ENCODE data around the gene SPTLC2. TPM values are rescaled to one million over a fixed set of nuclear protein-coding genes. Genes with fewer than 3 reads are reported as not detected.

The SPTLC2 gene
- total RNA-seq, 1 donor: 48.4 TPM

DNA sequence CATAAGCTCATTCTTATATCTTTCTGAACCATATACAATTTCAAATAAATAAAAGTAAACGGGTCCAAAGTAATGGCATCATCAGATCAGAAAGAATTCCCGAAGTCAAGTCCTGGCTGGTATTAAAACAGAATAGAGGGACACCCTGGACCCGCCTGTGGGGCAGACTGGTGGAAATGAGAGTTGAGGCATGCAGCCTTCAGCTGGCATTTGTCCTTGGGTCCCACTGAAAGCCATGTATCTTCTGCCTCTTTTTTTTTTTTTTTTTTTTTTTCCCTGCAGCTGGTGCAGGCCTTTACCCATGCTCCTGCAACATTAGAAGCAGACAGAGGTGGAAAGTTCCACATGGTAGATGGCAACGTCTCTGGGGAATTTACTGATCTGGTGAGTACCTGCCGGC is 148.6 kb downstream of the SPTLC2 start:
- TF ChIP-seq, protein P1, sequence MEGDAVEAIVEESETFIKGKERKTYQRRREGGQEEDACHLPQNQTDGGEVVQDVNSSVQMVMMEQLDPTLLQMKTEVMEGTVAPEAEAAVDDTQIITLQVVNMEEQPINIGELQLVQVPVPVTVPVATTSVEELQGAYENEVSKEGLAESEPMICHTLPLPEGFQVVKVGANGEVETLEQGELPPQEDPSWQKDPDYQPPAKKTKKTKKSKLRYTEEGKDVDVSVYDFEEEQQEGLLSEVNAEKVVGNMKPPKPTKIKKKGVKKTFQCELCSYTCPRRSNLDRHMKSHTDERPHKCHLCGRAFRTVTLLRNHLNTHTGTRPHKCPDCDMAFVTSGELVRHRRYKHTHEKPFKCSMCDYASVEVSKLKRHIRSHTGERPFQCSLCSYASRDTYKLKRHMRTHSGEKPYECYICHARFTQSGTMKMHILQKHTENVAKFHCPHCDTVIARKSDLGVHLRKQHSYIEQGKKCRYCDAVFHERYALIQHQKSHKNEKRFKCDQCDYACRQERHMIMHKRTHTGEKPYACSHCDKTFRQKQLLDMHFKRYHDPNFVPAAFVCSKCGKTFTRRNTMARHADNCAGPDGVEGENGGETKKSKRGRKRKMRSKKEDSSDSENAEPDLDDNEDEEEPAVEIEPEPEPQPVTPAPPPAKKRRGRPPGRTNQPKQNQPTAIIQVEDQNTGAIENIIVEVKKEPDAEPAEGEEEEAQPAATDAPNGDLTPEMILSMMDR (IDR thresholded peaks at IDR 0.05; ENCODE audit: insufficient read depth, low read depth, low read length): no peak
- DNase-seq (ENCODE audit: low read depth): no peak
- no peak overlapping the region for H3K4me3 ChIP-seq (ENCODE audit: low read depth, low read length)

DNA sequence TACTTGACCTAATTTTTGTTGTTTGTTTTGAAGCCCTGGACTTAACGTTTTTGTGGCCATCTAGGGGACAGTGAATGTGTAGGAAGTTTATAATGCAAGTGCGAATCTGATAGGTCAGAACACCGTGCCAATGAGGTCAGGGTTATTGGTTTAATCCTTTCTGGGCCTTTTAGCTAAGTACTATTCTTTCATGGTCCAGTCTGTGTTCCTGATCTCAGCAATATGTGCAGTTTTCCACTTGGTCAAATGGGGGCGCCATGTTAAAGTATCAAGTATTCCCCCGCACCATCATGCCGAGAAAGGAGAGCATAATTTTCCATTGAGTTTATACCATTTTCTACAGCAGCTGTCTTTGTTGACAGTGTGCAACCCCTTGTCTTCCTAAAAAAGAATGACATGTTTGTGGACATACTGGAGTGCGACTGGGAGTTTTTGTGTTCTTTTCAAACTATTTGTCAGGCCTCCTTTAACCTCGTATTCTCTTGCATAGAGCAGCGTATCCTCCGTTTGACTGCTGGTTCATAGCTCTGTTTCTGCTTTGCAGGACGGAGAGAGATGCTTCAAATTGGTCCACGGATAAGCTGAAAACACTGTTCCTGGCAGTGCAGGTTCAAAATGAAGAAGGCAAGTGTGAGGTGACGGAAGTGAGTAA is 157.2 kb downstream of the SPTLC2 start:
- TF ChIP-seq, protein P1 (IDR thresholded peaks at IDR 0.05; ENCODE audit: insufficient read depth, low read depth, low read length): peak; percentile 79
- peak; percentile 81 for DNase-seq (ENCODE audit: low read depth)
- peak overlapping the region; percentile 94 for H3K4me3 ChIP-seq (ENCODE audit: low read depth, low read length)

DNA sequence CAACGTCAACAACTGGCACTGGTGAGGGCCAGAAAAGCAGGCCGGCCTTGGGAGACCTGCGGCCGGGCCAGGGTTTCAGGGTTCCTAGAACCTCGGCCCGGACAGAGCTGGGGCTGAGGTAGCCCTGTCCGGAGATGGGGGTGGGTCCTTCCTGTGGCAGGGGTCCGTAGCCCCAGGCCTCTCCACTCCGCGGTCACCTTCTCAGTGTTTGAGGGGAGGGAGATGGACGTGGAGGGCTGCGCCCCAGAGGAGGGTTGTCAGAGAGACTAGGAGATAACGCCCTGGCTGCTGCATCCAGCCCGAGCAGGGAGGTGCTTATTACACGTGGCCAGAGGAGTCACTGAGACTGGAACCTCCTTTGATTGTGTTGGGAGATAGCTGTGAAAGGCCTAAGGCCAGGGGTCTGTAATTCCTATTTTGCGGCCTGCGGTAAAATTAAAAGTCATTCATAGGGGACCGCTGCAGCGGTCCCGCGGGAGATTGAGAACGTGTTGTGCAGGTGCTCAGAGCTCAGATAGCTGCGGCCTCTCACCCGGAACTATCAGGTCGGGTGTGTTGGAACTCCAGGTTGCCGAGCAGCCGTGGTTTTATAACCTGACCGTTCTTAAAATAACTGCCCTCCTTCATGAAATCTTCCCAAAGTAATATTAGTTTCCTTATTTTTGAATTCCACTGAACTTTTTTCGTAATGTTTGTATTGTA is 158.0 kb downstream of the SPTLC2 start:
- DNase-seq (ENCODE audit: low read depth): peak; percentile 28
- TF ChIP-seq, protein P1 (IDR thresholded peaks at IDR 0.05; ENCODE audit: insufficient read depth, low read depth, low read length): no peak
- peak overlapping the region; percentile 94 for H3K4me3 ChIP-seq (ENCODE audit: low read depth, low read length)

DNA sequence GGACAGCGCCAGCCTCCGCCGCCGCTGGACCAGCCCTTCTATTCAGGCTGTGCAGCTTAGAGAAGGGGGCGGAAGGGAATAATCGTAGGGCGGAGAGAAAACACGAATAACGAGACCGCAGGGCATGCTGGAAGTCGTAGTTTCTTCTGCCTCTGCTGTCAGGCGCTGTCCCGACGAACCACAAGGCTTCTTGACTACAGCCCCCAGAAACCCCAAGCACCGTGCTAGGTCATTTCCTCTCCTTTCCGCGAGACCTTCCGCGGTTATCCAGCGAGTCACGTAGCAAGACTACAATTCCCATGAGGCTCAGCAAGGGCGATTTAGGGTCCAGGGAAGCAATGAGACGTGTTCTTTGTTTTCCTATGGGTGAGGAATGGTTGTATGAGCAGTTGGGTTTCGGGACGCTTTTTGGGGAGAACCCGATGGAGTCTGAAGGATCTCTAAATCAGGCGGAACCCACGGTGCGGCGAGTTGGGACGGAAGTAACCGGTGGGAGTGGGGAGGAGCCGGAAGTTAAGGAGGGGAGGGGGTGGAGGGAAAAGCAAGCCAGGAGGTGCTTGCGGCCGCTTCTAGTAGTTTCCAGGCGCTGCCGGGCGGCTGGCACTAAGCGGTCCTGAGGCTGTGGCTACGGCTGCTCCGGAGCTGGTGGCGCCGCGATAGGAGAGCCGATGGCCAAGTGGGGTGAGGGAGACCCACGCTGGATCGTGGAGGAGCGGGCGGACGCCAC is 158.8 kb downstream of the SPTLC2 start, which contains the start of the genes AHSA1 and VIPAS39:
Gene AHSA1 (plus strand): TSS at position 572 of the 727 bp plus-strand sequence. CDS start 97 bp downstream, at position 669.
Gene VIPAS39 (minus strand): TSS at position 80 of the 727 bp plus-strand sequence. CDS start 3,499 bp downstream, outside the sequence.
- TF ChIP-seq, protein P1 (IDR thresholded peaks at IDR 0.05; ENCODE audit: insufficient read depth, low read depth, low read length): no peak
- DNase-seq (ENCODE audit: low read depth): peak; percentile 99
- peak within 1 kb of the TSS; percentile 94 for H3K4me3 ChIP-seq (ENCODE audit: low read depth, low read length)

DNA sequence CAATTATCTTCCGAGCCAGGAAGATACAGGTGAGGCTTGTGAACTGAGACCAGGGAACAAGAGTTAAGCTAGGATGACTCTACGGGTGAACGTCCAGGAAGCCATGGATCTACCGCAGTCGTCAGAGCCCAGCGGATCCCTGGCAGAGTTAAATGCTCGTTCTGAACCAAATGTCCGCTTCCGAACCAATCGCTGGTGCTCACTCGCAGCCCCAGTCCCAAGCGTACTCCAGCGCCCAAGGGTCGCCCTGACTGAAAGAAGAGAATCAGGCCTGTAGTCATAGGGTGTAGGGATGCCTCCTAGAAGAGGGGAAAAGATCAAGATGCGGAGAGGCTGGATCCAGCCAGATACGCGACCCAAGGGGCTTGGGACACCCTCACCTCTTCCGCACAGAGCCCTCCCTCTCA is 159.3 kb downstream of the SPTLC2 start:
- TF ChIP-seq, protein P1 (IDR thresholded peaks at IDR 0.05; ENCODE audit: insufficient read depth, low read depth, low read length): no peak
- peak; percentile 60 for DNase-seq (ENCODE audit: low read depth)
- peak overlapping the region; percentile 94 for H3K4me3 ChIP-seq (ENCODE audit: low read depth, low read length)

Small RNA genes lying within 50 kb of the gene (small RNA-seq; reads per million reads assigned to genes)
- gene COX6CP11 (not detected), gene RF00404 (not detected), gene RN7SL587P (not detected)

Other genes starting within 250 kb of the SPTLC2 start
- gene TMED8, start 239.5 kb downstream of the SPTLC2 start, total RNA-seq: 9.3 and 12.5 TPM in 2 replicates
- gene SAMD15, start 239.3 kb downstream of the SPTLC2 start, total RNA-seq: 1.3 and 1.6 TPM in 2 replicates
- gene NOXRED1, start 193.1 kb downstream of the SPTLC2 start, total RNA-seq: under 0.01 TPM in 2 replicates
- gene VIPAS39, start 159.0 kb downstream of the SPTLC2 start, total RNA-seq: 20.3 and 29.8 TPM in 2 replicates
- gene AHSA1, start 158.5 kb downstream of the SPTLC2 start, total RNA-seq: 57.0 and 88.9 TPM in 2 replicates
- under 0.01 TPM in 1 of 2 replicates, not detected in the other for gene ISM2, start 117.8 kb downstream of the SPTLC2 start, total RNA-seq
- gene ALKBH1, start 91.4 kb upstream of the SPTLC2 start, total RNA-seq: 8.7 and 11.7 TPM in 2 replicates
- gene SLIRP, start 91.5 kb upstream of the SPTLC2 start, total RNA-seq: 108 and 134 TPM in 2 replicates
- gene SNW1, start 144.5 kb upstream of the SPTLC2 start, total RNA-seq: 56.6 and 58.9 TPM in 2 replicates
- gene ADCK1, start 183.5 kb upstream of the SPTLC2 start, total RNA-seq: 6.5 and 10.3 TPM in 2 replicates

Data from fibroblast of villous mesenchyme (primary cell).